ENCODE results near the gene COMP. TPM values are rescaled to one million over a fixed set of nuclear protein-coding genes. Genes with fewer than 3 reads are reported as not detected.
A peak's percentile ranks its signal among the peaks of the same experiment; 100 is the strongest.

COMP gene
- total RNA-seq, 1 experiment from 2014 or later: not detected

DNA sequence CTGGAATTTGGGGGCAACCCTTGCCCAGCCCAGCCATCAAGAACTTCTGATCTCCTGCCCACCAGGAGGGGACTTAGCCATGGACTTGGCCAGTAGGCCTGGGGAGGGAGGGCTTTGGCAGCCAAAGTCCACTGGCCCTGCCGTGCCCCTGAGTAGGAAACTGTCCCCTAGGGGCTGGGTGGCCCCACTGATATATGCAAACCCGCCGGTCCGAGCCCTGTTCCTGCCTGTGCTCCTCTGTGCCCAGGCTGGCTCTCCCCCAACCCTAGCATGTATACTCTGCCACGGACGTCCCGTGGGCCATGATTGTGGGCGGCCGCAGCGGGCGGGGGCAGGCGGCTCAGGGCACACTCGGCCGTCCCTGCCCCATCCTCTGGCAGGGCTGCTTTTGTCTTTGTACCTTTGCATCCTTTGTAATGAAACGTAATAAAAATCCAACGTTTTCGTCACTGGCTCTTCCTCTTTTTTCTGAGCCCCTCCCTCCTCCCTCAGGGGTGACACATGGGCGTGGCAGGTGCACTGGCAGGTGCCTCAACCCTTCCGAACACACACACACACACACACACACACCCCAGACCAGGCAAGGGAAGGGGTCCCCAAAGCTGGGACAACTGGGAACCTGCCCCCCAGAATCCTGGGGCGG is 9.1 kb downstream of the COMP start:
- no peaks in the 10 kb centered on the region for H3K36me3 ChIP-seq
- H3K9me3 ChIP-seq (replicated peaks): no peaks in the 10 kb centered on the region
- no peaks in the 10 kb centered on the region for H3K4me1 ChIP-seq
- DNase-seq: no peak
- H3K27me3 ChIP-seq: no peaks in the 10 kb centered on the region
- H3K4me3 ChIP-seq: no peak overlapping the region
- no peak overlapping the region for H3K27ac ChIP-seq

DNA sequence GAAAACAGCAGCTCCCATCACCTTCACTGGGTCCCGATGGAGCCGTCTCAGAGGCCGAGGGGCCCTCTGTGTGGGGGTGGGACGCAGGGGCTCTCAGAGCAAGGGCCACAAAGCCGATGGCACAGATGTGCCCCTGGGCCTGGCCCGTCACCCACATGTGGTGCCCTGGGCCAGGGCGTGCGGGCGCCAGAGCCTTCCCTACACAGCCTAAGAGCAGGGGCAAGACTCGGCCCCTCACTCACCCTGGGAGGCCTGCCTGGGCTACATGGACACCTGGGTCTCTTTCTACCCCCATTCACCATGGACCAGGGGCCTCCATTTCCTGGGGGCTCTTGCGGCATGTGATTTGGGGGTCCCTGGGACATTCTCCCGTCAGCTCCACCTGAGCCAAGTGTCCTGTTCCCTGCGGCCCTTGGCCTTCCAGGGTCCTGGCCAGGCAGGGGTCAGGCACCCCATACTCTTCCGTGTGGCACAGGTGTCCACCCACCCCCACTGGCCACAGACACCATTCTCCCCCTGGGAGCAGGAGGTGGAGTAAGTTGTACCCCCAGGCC is 10.0 kb downstream of the COMP start:
- Histone ChIP-seq H3K4me3 (no peak overlapping the region), H3K27ac (no peak overlapping the region), H3K27me3 (no peaks in the 10 kb centered on the region), H3K36me3 (no peaks in the 10 kb centered on the region), H3K9me3 (replicated peaks) (no peaks in the 10 kb centered on the region), H3K4me1 (peaks cover 3% of the 10 kb centered on the region; the same call in 1 of the 2 replicates)
- DNase-seq: no peak

DNA sequence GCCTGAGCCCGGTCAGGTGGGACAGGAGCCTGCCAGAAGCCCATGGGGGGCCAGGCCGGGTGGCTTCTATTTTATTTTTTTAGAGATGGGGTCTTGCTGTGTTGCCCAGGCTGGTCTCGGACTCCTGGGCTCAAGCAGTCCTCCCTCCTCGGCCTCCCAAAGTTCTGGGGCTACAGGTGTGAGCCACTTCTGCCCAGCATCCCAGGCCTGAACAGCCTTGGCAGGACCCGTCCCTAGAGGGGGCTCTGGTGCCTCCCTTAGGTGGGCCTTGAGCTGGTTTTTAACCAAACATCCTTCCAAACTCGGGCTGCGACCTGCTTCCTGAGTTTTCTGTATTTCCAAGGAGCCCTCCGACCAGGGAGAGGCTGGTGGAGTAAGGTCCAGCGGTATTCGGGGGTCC is 10.5 kb downstream of the COMP start:
- H3K36me3 ChIP-seq: no peaks in the 10 kb centered on the region
- H3K27ac ChIP-seq: no peak overlapping the region
- no peaks in the 10 kb centered on the region for H3K9me3 ChIP-seq (replicated peaks)
- peaks cover 8% of the 10 kb centered on the region; the same call in 1 of the 2 replicates for H3K4me1 ChIP-seq
- H3K4me3 ChIP-seq: no peak overlapping the region
- no peak for DNase-seq
- no peaks in the 10 kb centered on the region for H3K27me3 ChIP-seq

DNA sequence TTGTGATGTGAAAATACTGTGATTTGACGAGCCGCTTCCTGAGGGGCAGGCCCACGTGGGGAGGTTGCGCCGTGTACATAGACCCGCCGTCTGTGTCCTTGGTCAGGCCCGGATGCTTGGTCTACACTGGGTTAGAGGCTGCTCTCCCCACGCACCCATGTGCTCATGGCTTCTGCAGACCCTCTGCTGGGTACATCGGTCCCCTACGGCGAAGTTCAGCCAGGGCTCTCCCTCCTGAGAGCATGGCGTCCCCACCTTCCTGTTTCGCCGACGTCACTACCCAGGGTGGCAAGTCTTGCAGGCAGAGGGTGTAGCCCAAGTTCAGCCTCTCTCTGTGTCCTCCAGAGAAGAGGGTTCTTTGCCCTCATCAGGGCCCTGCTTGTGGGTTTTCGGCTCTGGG is 11.0 kb downstream of the COMP start:
- Histone ChIP-seq H3K36me3 (no peaks in the 10 kb centered on the region), H3K27ac (no peak overlapping the region), H3K27me3 (no peaks in the 10 kb centered on the region), H3K9me3 (replicated peaks) (no peaks in the 10 kb centered on the region), H3K4me1 (peaks cover 8% of the 10 kb centered on the region; the same call in 1 of the 2 replicates), H3K4me3 (no peak overlapping the region)
- no peak for DNase-seq

- no peaks in the 10 kb centered on the region for H3K27me3 ChIP-seq
- no peaks in the 10 kb centered on the region for H3K9me3 ChIP-seq (replicated peaks)
- H3K4me3 ChIP-seq: no peak overlapping the region
- no peak overlapping the region for H3K27ac ChIP-seq
- H3K36me3 ChIP-seq: no peaks in the 10 kb centered on the region
- no peak for DNase-seq
- H3K4me1 ChIP-seq: peaks cover 12% of the 10 kb centered on the region; the same call in 1 of the 2 replicates
Measured at GRCh38 chr19:18778826-18779495, 12.1 kb downstream of the COMP start.

GRCh38 chr19:18778076-18778389 is 13.1 kb downstream of the COMP start:
- Histone ChIP-seq H3K27ac (no peak overlapping the region), H3K4me1 (peaks cover 22% of the 10 kb centered on the region), H3K27me3 (no peaks in the 10 kb centered on the region), H3K9me3 (replicated peaks) (no peaks in the 10 kb centered on the region), H3K36me3 (no peaks in the 10 kb centered on the region), H3K4me3 (no peak overlapping the region)
- DNase-seq: no peak

DNA sequence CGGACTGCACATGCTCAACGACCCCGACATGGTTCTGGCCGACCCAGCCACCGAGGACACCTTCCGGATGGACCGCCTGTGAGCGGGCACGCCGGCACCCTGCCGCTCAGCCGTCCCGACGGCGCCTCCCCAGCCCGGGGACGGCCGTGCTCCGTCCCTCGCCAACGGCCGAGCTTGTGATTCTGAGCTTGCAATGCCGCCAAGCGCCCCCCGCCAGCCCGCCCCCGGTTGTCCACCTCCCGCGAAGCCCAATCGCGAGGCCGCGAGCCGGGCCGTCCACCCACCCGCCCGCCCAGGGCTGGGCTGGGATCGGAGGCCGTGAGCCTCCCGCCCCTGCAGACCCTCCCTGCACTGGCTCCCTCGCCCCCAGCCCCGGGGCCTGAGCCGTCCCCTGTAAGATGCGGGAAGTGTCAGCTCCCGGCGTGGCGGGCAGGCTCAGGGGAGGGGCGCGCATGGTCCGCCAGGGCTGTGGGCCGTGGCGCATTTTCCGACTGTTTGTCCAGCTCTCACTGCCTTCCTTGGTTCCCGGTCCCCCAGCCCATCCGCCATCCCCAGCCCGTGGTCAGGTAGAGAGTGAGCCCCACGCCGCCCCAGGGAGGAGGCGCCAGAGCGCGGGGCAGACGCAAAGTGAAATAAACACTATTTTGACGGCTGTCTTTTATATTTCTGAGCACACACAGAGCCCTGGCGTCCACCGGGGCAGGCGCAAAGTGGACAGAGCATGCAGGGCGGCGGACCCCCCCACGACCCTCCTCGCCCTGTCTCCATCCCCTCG is 13.6 kb downstream of the COMP start:
- Histone ChIP-seq H3K27me3 (no peaks in the 10 kb centered on the region), H3K4me1 (peaks cover 27% of the 10 kb centered on the region), H3K27ac (no peak overlapping the region), H3K36me3 (no peaks in the 10 kb centered on the region), H3K9me3 (replicated peaks) (no peaks in the 10 kb centered on the region), H3K4me3 (no peak overlapping the region)
- no peak for DNase-seq

GRCh38 chr19:18776736-18777135 is 14.4 kb downstream of the COMP start:
- DNase-seq: no peak
- Histone ChIP-seq H3K4me1 (peaks cover 27% of the 10 kb centered on the region), H3K4me3 (no peak overlapping the region), H3K27ac (no peak overlapping the region), H3K27me3 (0 out of 2 replicates have a peak, but pooled peaks cover 3% of the 10 kb centered on the region), H3K36me3 (no peaks in the 10 kb centered on the region), H3K9me3 (replicated peaks) (no peaks in the 10 kb centered on the region)

DNA sequence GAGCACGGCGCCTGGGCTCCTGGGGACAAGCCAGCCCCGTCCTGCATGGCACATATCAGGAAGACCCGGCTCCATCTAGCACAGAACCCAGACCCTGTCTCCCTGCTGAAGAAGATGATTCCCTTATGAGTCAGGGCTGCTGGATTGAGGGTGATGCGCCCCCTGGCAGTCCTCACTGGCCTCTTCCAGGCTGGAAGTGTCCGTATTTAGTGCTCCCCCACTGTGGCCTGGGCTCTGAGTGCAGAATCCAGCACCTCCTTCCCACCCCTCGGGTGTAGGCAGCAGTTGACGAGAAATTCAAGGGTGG is 14.9 kb downstream of the COMP start:
- no peaks in the 10 kb centered on the region for H3K9me3 ChIP-seq (replicated peaks)
- no peak overlapping the region for H3K27ac ChIP-seq
- peaks cover 27% of the 10 kb centered on the region for H3K4me1 ChIP-seq
- H3K36me3 ChIP-seq: no peaks in the 10 kb centered on the region
- DNase-seq: no peak
- H3K4me3 ChIP-seq: no peak overlapping the region
- 0 out of 2 replicates have a peak, but pooled peaks cover 4% of the 10 kb centered on the region for H3K27me3 ChIP-seq

DNA sequence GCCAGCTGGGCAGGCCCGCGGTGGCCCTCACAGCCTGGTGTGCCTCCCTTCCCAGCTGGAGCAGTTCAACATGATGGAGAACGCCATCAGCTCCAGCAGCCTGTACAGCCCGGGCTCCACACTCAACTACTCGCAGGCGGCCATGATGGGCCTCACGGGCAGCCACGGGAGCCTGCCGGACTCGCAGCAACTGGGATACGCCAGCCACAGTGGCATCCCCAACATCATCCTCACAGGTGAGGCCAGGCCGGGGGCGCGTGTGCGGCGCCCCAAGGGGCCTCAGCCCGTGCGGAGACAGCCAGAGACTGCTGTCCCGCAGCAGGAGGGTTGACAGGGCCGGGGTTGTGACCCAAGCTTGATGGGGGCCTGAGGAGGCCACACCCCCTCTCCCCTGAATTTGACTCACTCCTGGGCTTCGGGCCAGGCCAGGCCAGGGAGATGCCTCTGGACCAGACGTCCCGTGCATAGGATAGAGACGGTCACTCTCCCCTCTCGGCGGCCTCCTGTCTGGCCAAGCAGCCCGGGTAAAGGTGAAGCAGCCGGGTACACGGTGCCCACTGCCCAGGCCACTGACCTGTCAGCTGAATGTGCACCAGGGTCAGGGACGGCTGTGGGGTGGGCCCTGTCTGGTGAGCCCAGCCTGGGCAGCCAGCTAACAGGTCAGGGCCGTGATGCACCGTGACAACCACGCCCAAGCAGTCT is 15.4 kb downstream of the COMP start:
- Histone ChIP-seq H3K9me3 (replicated peaks) (no peaks in the 10 kb centered on the region), H3K27ac (no peak overlapping the region), H3K4me1 (peaks cover 27% of the 10 kb centered on the region), H3K27me3 (0 out of 2 replicates have a peak, but pooled peaks cover 4% of the 10 kb centered on the region), H3K4me3 (no peak overlapping the region), H3K36me3 (no peaks in the 10 kb centered on the region)
- DNase-seq: no peak

DNA sequence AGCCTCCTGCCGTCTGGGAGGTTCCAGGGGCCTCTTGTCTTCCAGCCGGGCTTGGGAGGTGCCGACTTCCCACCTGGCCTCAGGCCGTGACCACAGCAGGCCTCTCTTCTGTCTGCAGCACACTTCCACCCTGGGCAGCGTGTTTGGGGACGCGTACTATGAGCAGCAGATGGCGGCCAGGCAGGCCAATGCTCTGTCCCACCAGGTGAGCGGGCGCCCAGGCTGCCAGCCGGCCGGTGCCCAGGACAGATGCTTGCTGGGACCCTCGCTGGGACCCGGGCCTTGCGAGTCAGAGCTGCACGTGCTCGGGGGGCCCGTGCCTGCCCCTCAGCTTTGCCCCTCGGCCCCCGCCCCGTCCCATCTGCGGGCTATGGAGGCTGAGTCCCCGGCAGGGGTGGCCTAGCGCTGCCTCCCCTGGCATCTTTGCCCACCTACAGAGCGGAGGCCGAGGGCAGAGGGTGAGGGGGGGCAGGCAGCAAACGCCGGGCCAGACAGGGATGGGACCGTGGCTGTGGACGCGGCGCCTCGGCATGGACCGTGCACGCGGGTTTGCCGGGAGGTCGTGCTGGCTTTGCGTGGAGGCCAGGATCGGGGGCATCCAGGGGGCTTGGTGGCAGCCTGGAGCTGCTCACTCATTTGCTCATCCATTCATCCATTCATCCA is 16.2 kb downstream of the COMP start:
- DNase-seq: no peak
- Histone ChIP-seq H3K9me3 (replicated peaks) (no peaks in the 10 kb centered on the region), H3K36me3 (no peaks in the 10 kb centered on the region), H3K4me3 (no peak overlapping the region), H3K27me3 (0 out of 2 replicates have a peak, but pooled peaks cover 4% of the 10 kb centered on the region), H3K27ac (no peak overlapping the region), H3K4me1 (peaks cover 27% of the 10 kb centered on the region)

GRCh38 chr19:18774107-18774506 is 17.0 kb downstream of the COMP start:
- H3K4me3 ChIP-seq: no peak overlapping the region
- H3K4me1 ChIP-seq: peaks cover 33% of the 10 kb centered on the region
- no peak overlapping the region for H3K27ac ChIP-seq
- 0 out of 2 replicates have a peak, but pooled peaks cover 4% of the 10 kb centered on the region for H3K27me3 ChIP-seq
- H3K36me3 ChIP-seq: no peaks in the 10 kb centered on the region
- no peak for DNase-seq
- no peaks in the 10 kb centered on the region for H3K9me3 ChIP-seq (replicated peaks)

- Histone ChIP-seq H3K4me3 (no peak overlapping the region), H3K27ac (no peak overlapping the region), H3K4me1 (peaks cover 37% of the 10 kb centered on the region), H3K36me3 (no peaks in the 10 kb centered on the region), H3K9me3 (replicated peaks) (no peaks in the 10 kb centered on the region), H3K27me3 (0 out of 2 replicates have a peak, but pooled peaks cover 4% of the 10 kb centered on the region)
- DNase-seq: peak in 1 of 2 experiments; percentile 53
Measured at GRCh38 chr19:18773682-18774081, 17.4 kb downstream of the COMP start.
